ENCODE data around the gene TBC1D14. TPM values are rescaled to one million over a fixed set of nuclear protein-coding genes. Genes with fewer than 3 reads are reported as not detected.

TBC1D14 gene
- total RNA-seq, 4 donors from 2014 or later = 54.7 to 101 (median 73.3) TPM

- no peak for DNase-seq (ENCODE audit: low spot score in 2 of 2)
- 83 to 94% methylated on average over 9 of the region's 9 CpGs for WGBS, 2 donors
- intact Hi-C loops (cut with DNase I; ENCODE audit: low total_unique reads) = no loop called here
- no peak for TF ChIP-seq POLR2A (IDR thresholded peaks at IDR 0.05)
- TF ChIP-seq CTCF (IDR thresholded peaks at IDR 0.05) = no peak
- no peak overlapping the region for H3K4me3 ChIP-seq (ENCODE audit: low read depth, poor library complexity, severe bottlenecking)
Observed at GRCh38 chr4:6914448-6914847, 4.8 kb downstream of the TBC1D14 start.

- WGBS, 2 donors = 89 to 90% methylated on average over 17 to 18 of the region's 18 CpGs
- H3K4me3 ChIP-seq (ENCODE audit: low read depth, poor library complexity, severe bottlenecking) = no peak overlapping the region
- intact Hi-C loops (cut with DNase I; ENCODE audit: low total_unique reads) = no loop called here
- TF ChIP-seq POLR2A (IDR thresholded peaks at IDR 0.05) (no peak), CTCF (IDR thresholded peaks at IDR 0.05) (no peak)
- DNase-seq (ENCODE audit: low spot score in 2 of 2) = peak in 1 of 2 donors; percentile 40
Observed at GRCh38 chr4:6915041-6916005, 5.7 kb downstream of the TBC1D14 start.

- H3K4me3 ChIP-seq (ENCODE audit: low read depth, poor library complexity, severe bottlenecking) = no peak overlapping the region
- intact Hi-C loops (cut with DNase I; ENCODE audit: low total_unique reads) = no loop called here
- TF ChIP-seq CTCF (IDR thresholded peaks at IDR 0.05) = no peak
- TF ChIP-seq POLR2A (IDR thresholded peaks at IDR 0.05) = no peak
- DNase-seq (ENCODE audit: low spot score in 2 of 2) = no peak
- WGBS, 2 donors = 83 to 87% methylated on average over 12 of the region's 12 CpGs
Observed at GRCh38 chr4:6916069-6916586, 6.5 kb downstream of the TBC1D14 start.

GRCh38 chr4:6916587-6917460, 7.2 kb downstream of the TBC1D14 start:
- H3K4me3 ChIP-seq (ENCODE audit: low read depth, poor library complexity, severe bottlenecking) = no peak overlapping the region
- no peak for TF ChIP-seq POLR2A (IDR thresholded peaks at IDR 0.05)
- DNase-seq (ENCODE audit: low spot score in 2 of 2) = peak; percentile 77 to 93
- 33 to 36% methylated on average over 15 of the region's 15 CpGs for WGBS, 2 donors
- intact Hi-C loops (cut with DNase I; ENCODE audit: low total_unique reads) = no loop called here

GRCh38 chr4:6917461-6918271, 8.0 kb downstream of the TBC1D14 start:
- TF ChIP-seq POLR2A (IDR thresholded peaks at IDR 0.05) = no peak
- TF ChIP-seq CTCF (IDR thresholded peaks at IDR 0.05) = no peak
- DNase-seq (ENCODE audit: low spot score in 2 of 2) = peak; percentile 76 to 92
- intact Hi-C loops (cut with DNase I; ENCODE audit: low total_unique reads) = no loop called here
- no peak overlapping the region for H3K4me3 ChIP-seq (ENCODE audit: low read depth, poor library complexity, severe bottlenecking)
- 52 to 54% methylated on average over 18 of the region's 18 CpGs for WGBS, 2 donors

Measured in lower leg skin (tissue), 4 donors.